Measurements from ENCODE around the gene CAPN2.
"Not testable (repeated sequence)": the region's sequence is repeated elsewhere in the genome, so short reads cannot be mapped to it uniquely, and the experiment has no call there.

The CAPN2 gene

DNA sequence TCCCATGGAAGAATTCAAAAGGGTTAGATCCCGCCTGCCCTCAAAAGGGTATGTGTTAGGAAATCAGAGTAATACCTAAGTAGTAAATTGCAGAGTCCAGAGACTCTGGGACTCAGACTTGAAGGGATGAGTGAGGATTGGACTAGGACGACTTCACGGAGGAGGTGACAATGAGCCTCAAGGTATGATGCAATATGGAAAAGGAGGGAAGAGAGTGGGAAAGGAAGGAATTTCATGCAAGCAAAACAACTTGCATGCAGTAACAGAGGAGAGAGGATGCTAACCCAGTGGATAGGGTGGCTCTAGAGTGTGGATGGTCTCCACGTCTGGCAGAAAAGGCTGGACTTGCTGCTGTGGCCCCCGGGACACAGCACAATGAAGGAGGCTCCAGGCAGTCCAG, 4.8 kb downstream of the CAPN2 start:
- no peak for DNase-seq

DNA sequence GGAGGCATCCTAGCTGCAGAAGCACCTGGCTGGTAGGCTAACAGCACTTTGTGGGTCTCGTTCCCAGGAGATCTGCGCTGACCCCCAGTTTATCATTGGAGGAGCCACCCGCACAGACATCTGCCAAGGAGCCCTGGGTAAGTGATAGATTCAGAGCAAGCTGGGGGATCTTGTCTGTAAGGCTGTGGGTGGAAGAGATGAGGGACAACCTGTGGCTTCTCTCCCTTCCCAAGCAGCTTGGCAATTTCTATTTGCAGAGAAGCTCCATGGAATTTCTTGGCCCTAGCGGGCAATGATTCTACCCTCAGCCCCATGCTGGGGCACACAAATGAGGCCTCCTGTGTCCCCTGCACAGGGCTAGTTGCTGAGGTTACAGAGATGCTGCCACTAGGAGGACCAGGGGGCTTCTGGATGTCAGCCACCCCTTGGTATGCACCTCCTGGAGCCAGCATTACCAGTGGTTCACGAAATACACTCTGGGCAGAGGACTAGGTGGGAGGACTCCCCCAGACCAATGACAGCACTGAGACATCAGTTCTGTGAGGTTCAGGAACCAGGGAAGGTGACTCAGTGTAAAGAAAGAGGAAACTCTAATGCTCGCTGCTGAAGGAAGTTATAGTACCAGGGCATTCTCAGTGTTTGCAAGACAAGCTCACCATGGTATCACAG, 5.5 kb downstream of the CAPN2 start:
- DNase-seq, result no peak

DNA sequence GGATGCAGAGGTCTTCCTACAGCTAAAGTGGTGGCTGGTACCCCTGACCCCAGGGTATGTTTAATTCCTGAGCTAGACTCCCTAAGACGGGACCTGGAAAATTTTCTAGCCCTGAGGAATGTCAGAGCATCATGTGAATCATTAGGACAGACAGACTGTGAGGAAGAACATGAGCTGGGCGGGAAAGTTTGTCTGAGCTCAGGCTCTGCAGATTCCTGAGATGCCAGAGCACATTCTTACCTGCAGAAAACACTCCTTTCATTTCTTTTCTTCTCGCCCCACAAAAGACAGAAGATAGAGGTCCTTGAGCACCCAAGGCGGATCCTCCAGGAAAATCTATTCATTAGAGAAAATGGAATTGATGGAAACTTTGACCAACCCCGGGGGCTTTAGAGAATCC, 6.5 kb downstream of the CAPN2 start:
- no peak for DNase-seq

DNA sequence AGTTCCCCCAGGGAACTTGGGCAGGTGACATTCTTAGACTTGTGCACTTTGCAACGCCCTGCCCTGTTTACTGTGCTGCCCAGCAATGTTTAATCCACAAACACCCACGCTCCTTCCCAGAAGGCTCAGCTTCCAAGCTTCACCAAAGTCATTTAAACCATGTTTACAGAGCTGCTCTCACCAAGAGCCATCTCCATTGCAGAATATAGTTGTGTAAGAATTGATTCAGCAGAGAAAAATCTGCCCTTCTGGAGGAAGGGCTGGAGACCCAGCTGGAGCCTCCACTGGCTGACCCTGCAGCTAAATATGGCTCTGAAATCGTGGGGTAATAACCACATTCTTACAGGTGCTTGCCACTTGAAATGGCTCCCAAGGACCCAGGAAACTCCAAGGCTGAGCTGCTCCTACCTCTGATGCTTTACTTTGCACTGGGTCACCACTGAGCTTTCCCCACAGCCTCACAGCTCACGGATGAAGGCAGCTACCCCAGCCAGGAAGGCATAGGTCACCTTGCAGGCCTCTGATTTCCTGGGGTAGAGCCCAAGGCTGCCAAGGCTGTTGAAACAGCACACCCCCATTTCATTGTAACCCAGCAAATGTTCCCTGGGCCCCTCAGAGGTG, 8.7 kb downstream of the CAPN2 start:
- no peak for DNase-seq

GRCh38 chr1:223721658-223722607, 9.6 kb downstream of the CAPN2 start:
- DNase-seq, result no peak

DNA sequence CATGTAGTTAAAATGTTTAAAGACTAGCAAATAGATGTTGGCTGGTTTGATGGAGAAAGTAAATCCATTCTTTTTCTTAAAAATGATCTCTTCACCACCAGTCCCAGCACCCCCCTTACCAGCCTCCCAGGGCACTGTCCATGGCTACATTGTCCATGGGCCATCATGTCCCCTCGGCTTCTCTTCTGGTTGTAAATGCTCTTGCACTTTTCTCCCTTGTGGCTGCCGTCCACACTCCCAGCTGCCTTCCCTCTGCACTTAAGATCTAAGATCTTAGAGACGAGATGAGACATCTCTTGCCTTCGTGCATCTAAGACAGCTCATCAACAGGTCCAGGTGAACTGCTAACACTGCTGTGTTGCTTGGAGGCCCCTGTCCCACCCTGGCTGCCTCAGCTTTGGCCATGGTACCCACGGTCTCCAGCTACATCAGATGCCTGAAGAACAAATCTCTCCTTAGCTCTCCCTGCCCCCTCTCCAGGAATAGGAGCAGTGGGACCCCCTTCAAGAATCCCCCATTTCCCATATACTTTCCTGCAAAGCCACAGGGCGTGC, 11.1 kb downstream of the CAPN2 start:
- no peak for DNase-seq

DNA sequence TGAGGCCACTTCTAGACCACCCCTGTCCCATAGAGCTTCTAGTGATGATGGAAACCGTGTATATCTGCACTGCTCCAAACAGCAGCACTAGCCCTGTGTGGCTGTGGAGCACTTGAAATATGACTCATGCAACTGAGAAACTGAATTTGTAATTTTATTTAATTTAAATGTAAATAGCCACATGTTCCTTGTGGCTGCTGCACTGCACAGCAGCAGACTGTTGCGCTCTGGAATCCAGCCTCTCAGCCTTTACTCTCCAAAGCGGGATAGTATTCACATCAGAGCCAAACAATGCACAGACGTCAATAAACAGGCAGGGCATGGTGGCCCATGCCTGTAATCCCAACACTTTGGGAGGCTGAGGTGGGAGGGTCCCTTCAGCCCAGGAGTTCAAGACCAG, 12.0 kb downstream of the CAPN2 start:
- DNase-seq, result no peak

DNA sequence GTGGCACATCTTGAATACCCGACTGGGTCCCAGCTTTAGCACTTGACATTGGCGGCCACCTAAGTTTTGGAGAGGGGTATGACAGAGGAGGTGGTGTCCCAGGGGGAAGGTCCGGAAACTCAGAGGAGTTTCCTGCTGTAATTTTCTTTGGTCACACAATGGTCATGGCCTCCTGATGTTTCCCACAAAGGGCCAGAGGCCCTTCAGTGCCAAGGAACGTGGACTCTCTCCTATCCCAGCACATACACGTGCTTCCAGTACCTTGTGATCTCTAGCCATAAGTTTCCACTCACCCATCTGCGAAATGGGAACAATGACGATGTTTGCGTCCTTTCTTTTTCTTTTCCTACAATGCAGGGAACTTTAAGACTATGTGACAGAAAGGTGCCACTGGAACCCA, 13.2 kb downstream of the CAPN2 start:
- DNase-seq, result no peak

GRCh38 chr1:223726380-223727001, 14.2 kb downstream of the CAPN2 start:
- DNase-seq, result peak; percentile 36

- DNase-seq, result no peak
These were observed 15.2 kb downstream of the CAPN2 start for GRCh38 chr1:223727541-223727940.

DNA sequence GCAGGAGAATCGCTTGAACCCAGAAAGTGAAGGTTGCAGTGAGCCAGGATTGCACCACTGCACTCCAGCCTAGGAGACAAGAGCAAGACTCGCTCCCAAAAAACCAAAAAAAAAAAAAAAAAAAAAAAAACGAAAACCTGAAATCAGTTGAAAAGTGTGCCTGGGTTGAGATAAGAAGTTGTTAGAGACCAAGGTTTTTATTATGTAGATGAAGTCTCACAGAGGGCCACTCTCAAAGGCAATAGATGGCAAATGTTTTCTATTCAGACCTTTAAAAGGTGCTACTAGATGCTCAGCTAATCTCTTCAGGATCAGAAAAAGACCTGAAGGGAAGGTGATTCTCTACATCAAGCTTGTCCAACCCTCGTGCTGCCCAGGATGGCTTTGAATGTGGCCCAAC, 17.6 kb downstream of the CAPN2 start:
- no peak for DNase-seq

DNA sequence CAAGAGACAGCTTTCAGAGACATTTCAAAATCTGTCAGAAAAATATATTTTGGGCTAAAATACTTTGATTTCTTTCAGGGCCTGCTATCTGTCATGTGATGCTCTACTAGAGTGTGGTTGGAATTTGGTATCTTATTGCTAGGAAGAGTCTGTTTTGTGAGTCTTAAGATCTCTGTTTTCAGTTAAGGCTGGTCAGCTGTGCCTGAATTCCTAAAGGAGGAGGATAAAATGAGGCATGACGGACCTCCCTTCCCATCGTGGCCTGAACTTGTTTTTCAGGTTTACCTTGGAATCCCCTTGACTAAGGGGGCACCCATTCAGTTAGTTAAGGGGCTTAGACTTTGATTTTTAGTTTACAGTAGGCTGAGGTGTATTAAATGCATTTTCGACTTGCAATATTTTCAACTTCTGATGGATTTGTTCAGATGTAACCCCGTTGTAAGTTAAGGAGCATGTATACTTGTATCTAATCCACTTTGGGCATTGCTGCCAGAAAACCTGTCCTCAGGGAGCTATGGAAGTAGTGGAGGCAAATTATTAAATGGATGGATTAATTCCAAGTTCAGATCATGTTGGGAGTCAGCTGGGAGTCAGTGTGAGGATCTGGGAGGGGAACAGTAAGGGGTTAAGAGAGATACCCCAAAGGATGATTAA, 18.3 kb downstream of the CAPN2 start:
- no peak for DNase-seq

DNA sequence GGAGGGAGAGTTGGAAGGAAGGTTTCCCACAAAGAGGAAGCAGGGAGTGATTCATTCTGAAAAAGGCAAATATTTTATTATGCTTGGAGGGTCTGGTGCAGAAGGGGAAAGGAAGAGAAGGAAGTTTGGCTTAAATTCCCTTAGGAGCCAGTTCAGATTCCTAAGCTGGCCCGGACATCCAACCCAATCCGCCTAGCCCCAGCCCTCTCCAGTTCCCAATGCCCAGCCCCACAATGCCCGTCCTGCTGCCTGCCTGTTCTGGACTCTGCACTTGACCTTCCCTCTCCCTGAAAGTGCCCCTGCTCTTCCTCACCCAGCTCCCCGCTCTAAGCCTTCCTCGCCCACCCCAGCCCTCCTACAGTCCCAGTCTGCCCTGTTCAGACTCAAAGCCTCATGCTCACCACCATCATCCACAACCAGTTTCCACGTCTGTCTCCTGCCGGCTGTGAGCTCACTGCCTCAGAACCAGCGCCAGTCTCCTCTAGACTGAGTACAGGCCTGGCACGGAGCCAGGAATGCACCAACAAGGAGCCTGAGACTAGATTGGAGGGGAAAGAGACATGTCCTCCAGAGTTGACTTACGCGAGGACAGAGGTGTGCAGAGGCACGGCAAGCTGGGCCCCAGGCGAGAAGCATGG, 18.9 kb downstream of the CAPN2 start:
- no peak for DNase-seq

GRCh38 chr1:223732993-223733798, 20.9 kb downstream of the CAPN2 start:
- peak; percentile 32 for DNase-seq

- DNase-seq, result no peak
These were observed 21.8 kb downstream of the CAPN2 start for GRCh38 chr1:223733898-223734852.

- not testable (repeated sequence) for DNase-seq
These were observed 24.3 kb downstream of the CAPN2 start for GRCh38 chr1:223736638-223737037.

GRCh38 chr1:223737342-223737741, 25.0 kb downstream of the CAPN2 start:
- DNase-seq, result no peak

GRCh38 chr1:223738465-223739365, 26.4 kb downstream of the CAPN2 start:
- no peak for DNase-seq

Measured in DMS153 (cell line).